ENCODE measurements around the gene FBXW8.

DNA sequence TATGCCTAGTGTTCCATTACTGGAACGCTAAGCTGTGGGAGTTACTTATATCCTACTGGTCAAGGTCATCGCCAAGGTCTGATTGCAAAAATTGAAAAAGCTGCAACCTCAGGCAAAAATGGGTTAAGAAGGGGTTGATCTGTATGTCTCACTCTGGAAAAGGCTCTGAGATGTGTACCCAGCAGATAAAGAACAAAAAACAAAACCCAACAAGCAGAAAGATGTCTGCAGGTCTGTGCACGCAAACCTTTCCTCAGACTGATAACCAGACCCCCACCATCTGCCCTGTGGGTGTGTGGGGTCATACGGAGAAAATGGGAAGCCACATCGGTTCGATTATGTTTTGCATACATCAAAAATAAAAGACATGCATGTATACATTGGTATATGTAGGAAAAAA, 132.1 kb downstream of the FBXW8 start:
- TF ChIP-seq POLR2AphosphoS5 (IDR thresholded peaks at IDR 0.05; ENCODE audit: borderline replicate concordance, low read depth, low read length) = no peak
- TF ChIP-seq EZH2 (IDR thresholded peaks at IDR 0.05) = no peak
- TF ChIP-seq FOXP2 (optimal IDR thresholded peaks at IDR 0.05; ENCODE audit: control extremely low read depth, extremely low read length, insufficient read depth) = no peak
